ENCODE measurements around the gene RNU5B-1. TPM values are rescaled to one million over a fixed set of nuclear protein-coding genes. Genes with fewer than 3 reads are reported as not detected.
A peak's percentile ranks its signal among the peaks of the same experiment; 100 is the strongest.

RNU5B-1 gene
- total RNA-seq (ENCODE audit: low replicate concordance), result not detected in 2 replicates

GRCh38 chr15:65304381-65305149, at the start of gene RNU5B-1:
Gene RNU5B-1 (plus strand): TSS chr15:65304677.
- H3K27me3 Mint-ChIP-seq (ENCODE audit: insufficient read depth, low read depth), result peaks cover 2% of the 10 kb centered on the region
- Histone ChIP-seq H3K27me3 (no peaks in the 10 kb centered on the region), H2AFZ (replicated peaks) (peak within 1 kb of the TSS; percentile 9), H3K27ac (peak within 1 kb of the TSS; percentile 99), H3K4me2 (peak within 1 kb of the TSS; percentile 64), H3K4me1 (peaks cover 9% of the 10 kb centered on the region), H3K79me2 (ENCODE audit: low read depth) (no peaks in the 10 kb centered on the region), H3K9ac (peak within 1 kb of the TSS; percentile 81), H4K20me1 (ENCODE audit: low read depth) (no peaks in the 10 kb centered on the region), H3K36me3 (no peaks in the 10 kb centered on the region), H3K9me3 (ENCODE audit: low read depth) (no peaks in the 10 kb centered on the region), H3F3A (ENCODE audit: low read depth) (peaks cover 49% of the 10 kb centered on the region), H3K4me3 (peak within 1 kb of the TSS; percentile 26)
- H3K4me1 Mint-ChIP-seq, result peaks cover 45% of the 10 kb centered on the region
- no peak for TF ChIP-seq EZH2 (IDR thresholded peaks at IDR 0.05)
- TF ChIP-seq CTCF (IDR thresholded peaks at IDR 0.05), result no peak
- TF ChIP-seq EZH2phosphoT487 (IDR thresholded peaks at IDR 0.05), result no peak
- H3K36me3 Mint-ChIP-seq, result no peaks in the 10 kb centered on the region
- peak within 1 kb of the TSS; percentile 71 for H3K4me3 Mint-ChIP-seq
- H3K9me3 Mint-ChIP-seq, result no peaks in the 10 kb centered on the region
- DNase-seq (ENCODE audit: low spot score), result peak; percentile 90
- peak within 1 kb of the TSS; percentile 99 for H3K27ac Mint-ChIP-seq

GRCh38 chr15:65254758-65255157, 49.7 kb upstream of the RNU5B-1 start:
- Histone ChIP-seq H4K20me1 (ENCODE audit: low read depth) (no peaks in the 10 kb centered on the region), H3K27ac (peak overlapping the region; percentile 36), H3K36me3 (no peaks in the 10 kb centered on the region), H3F3A (ENCODE audit: low read depth) (peaks cover 13% of the 10 kb centered on the region), H3K9me3 (ENCODE audit: low read depth) (no peaks in the 10 kb centered on the region), H3K4me1 (peaks cover 19% of the 10 kb centered on the region), H2AFZ (replicated peaks) (no peak overlapping the region), H3K4me3 (no peak overlapping the region), H3K79me2 (ENCODE audit: low read depth) (no peaks in the 10 kb centered on the region), H3K4me2 (peak overlapping the region; percentile 19), H3K9ac (no peak overlapping the region), H3K27me3 (no peaks in the 10 kb centered on the region)
- Mint-ChIP-seq H3K27ac (peak overlapping the region; percentile 82), H3K4me3 (peak overlapping the region; percentile 17), H3K36me3 (peaks cover 12% of the 10 kb centered on the region), H3K9me3 (no peaks in the 10 kb centered on the region), H3K27me3 (ENCODE audit: insufficient read depth, low read depth) (peaks cover 4% of the 10 kb centered on the region), H3K4me1 (peaks cover 25% of the 10 kb centered on the region)
- DNase-seq (ENCODE audit: low spot score), result no peak
- no peak for TF ChIP-seq EZH2phosphoT487 (IDR thresholded peaks at IDR 0.05)

GRCh38 chr15:65255486-65256140, 48.9 kb upstream of the RNU5B-1 start:
- no peaks in the 10 kb centered on the region for H3K79me2 ChIP-seq (ENCODE audit: low read depth)
- H3K9me3 Mint-ChIP-seq, result no peaks in the 10 kb centered on the region
- H3K27ac ChIP-seq, result peak overlapping the region; percentile 36
- H3K4me3 ChIP-seq, result no peak overlapping the region
- H3K4me3 Mint-ChIP-seq, result peak overlapping the region; percentile 54
- H3K4me1 ChIP-seq, result peaks cover 19% of the 10 kb centered on the region
- no peaks in the 10 kb centered on the region for H3K9me3 ChIP-seq (ENCODE audit: low read depth)
- no peaks in the 10 kb centered on the region for H4K20me1 ChIP-seq (ENCODE audit: low read depth)
- DNase-seq (ENCODE audit: low spot score), result no peak
- peak overlapping the region; percentile 83 for H3K27ac Mint-ChIP-seq
- H3K4me1 Mint-ChIP-seq, result peaks cover 25% of the 10 kb centered on the region
- H3K4me2 ChIP-seq, result no peak overlapping the region
- H3K9ac ChIP-seq, result no peak overlapping the region
- TF ChIP-seq EZH2phosphoT487 (IDR thresholded peaks at IDR 0.05) (no peak), EZH2 (IDR thresholded peaks at IDR 0.05) (no peak), CTCF (IDR thresholded peaks at IDR 0.05) (no peak)
- peaks cover 15% of the 10 kb centered on the region for H3K36me3 Mint-ChIP-seq
- peaks cover 4% of the 10 kb centered on the region for H3K27me3 Mint-ChIP-seq (ENCODE audit: insufficient read depth, low read depth)
- H3F3A ChIP-seq (ENCODE audit: low read depth), result peaks cover 13% of the 10 kb centered on the region
- no peak overlapping the region for H2AFZ ChIP-seq (replicated peaks)
- no peaks in the 10 kb centered on the region for H3K27me3 ChIP-seq
- H3K36me3 ChIP-seq, result no peaks in the 10 kb centered on the region

Data from neural progenitor cell (in vitro differentiated cells).